ENCODE results near the gene CCDC92B.
A peak's percentile ranks its signal among the peaks of the same experiment; 100 is the strongest.

DNA sequence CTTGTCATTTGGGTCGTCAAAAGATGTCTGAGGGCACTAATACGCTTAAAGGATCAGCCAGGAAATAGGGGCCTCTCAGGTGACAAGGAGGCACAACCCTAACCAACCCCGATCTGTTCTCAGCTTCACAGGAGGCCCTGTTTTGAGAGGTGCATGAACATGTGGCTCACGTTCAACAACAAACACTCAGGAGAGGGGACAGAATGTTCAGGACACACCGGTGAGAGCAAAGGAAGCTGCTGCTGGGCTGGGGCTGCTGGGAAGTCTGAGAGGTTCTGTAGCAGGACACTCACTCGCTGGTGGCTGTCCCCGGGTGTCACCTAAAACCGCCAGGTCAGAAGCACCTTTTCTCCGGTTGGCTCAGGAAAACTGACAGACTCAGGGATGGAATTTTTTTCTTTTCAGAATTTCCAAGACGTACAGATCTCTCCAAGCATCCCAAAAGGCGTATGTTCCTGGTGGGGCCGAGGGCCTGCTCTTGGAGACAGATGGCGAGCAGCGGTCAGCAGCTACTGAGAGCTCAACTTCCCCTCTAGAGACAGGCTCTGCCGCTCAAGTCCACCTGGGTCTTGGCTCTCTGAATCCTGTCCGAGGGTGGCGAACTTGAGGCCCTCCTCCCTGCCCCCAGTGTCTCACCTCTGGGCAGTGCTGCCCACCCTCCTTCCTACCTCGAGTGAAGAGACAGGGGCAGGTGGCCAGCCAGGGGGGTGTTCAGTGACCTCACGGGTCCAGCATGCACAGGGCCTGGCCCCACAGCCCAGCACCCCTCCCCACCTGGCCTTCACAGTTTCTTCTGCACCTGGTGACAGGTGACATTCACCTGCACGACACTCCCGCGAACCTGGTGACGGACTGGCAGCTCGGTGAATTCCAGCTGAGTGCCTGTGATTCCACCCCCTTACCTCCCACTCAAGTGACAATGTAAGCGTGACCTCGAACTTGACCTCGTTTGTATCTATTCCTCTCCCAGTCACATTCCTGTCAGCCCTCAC, 60.8 kb downstream of the CCDC92B start:
- TF ChIP-seq POLR2AphosphoS5 (IDR thresholded peaks at IDR 0.05) (peak in 1 of 3 donors; percentile 37), CTCF (IDR thresholded peaks at IDR 0.05) (no peak), EP300 (IDR thresholded peaks at IDR 0.05) (no peak), POLR2A (IDR thresholded peaks at IDR 0.05) (no peak)

All from stomach (tissue), 4 donors.